ENCODE measurements around the gene SNRPB.

The SNRPB gene

GRCh38 chr20:2429051-2429450, 41.5 kb downstream of the SNRPB start:
- H3K27ac ChIP-seq (ENCODE audit: low read depth, low read length, poor library complexity, severe bottlenecking), result no peak overlapping the region
- no peak overlapping the region for H3K4me2 ChIP-seq (ENCODE audit: low read length)
- H3K4me1 ChIP-seq (ENCODE audit: insufficient read depth, low read length, severe bottlenecking), result no peaks in the 10 kb centered on the region
- H3K4me3 ChIP-seq (ENCODE audit: low read depth, low read length, poor library complexity, severe bottlenecking), result no peak overlapping the region
- no peaks in the 10 kb centered on the region for H3K36me3 ChIP-seq (ENCODE audit: insufficient read depth, low read length)
- no peaks in the 10 kb centered on the region for H3K9me2 ChIP-seq (ENCODE audit: low read depth, low read length)
- no peak overlapping the region for H2AFZ ChIP-seq (ENCODE audit: low read length)
- H3K9me3 ChIP-seq (ENCODE audit: low read length), result no peaks in the 10 kb centered on the region
- H4K20me1 ChIP-seq (ENCODE audit: insufficient read depth, low read length), result no peaks in the 10 kb centered on the region
- no peaks in the 10 kb centered on the region for H3F3A ChIP-seq (ENCODE audit: insufficient read depth, low read length)
- no peaks in the 10 kb centered on the region for H3K79me2 ChIP-seq (ENCODE audit: insufficient read depth, low read length)
- TF ChIP-seq EZH2 (IDR thresholded peaks at IDR 0.05; ENCODE audit: borderline replicate concordance, low read length), result no peak
- TF ChIP-seq CTCF (IDR thresholded peaks at IDR 0.05; ENCODE audit: low read length), result no peak
- H3K9ac ChIP-seq (ENCODE audit: low read length), result no peak overlapping the region
- H3K27me3 ChIP-seq (ENCODE audit: insufficient read depth, low read length), result no peaks in the 10 kb centered on the region

- no peak overlapping the region for H2AFZ ChIP-seq (ENCODE audit: low read length)
- no peak for TF ChIP-seq CTCF (IDR thresholded peaks at IDR 0.05; ENCODE audit: low read length)
- H3K9me3 ChIP-seq (ENCODE audit: low read length), result no peaks in the 10 kb centered on the region
- H4K20me1 ChIP-seq (ENCODE audit: insufficient read depth, low read length), result no peaks in the 10 kb centered on the region
- H3K9ac ChIP-seq (ENCODE audit: low read length), result no peak overlapping the region
- no peak overlapping the region for H3K27ac ChIP-seq (ENCODE audit: low read depth, low read length, poor library complexity, severe bottlenecking)
- no peaks in the 10 kb centered on the region for H3K36me3 ChIP-seq (ENCODE audit: insufficient read depth, low read length)
- H3K4me1 ChIP-seq (ENCODE audit: insufficient read depth, low read length, severe bottlenecking), result no peaks in the 10 kb centered on the region
- no peak overlapping the region for H3K4me3 ChIP-seq (ENCODE audit: low read depth, low read length, poor library complexity, severe bottlenecking)
- H3K4me2 ChIP-seq (ENCODE audit: low read length), result no peak overlapping the region
- H3K79me2 ChIP-seq (ENCODE audit: insufficient read depth, low read length), result no peaks in the 10 kb centered on the region
- H3F3A ChIP-seq (ENCODE audit: insufficient read depth, low read length), result no peaks in the 10 kb centered on the region
- H3K27me3 ChIP-seq (ENCODE audit: insufficient read depth, low read length), result no peaks in the 10 kb centered on the region
- no peaks in the 10 kb centered on the region for H3K9me2 ChIP-seq (ENCODE audit: low read depth, low read length)
Observed at GRCh38 chr20:2421247-2421646, 49.3 kb downstream of the SNRPB start.

GRCh38 chr20:2420510-2420909, 50.1 kb downstream of the SNRPB start:
- Histone ChIP-seq H3K4me3 (ENCODE audit: low read depth, low read length, poor library complexity, severe bottlenecking) (no peak overlapping the region), H3K36me3 (ENCODE audit: insufficient read depth, low read length) (no peaks in the 10 kb centered on the region), H3K27ac (ENCODE audit: low read depth, low read length, poor library complexity, severe bottlenecking) (no peak overlapping the region), H3K9me3 (ENCODE audit: low read length) (no peaks in the 10 kb centered on the region), H3K9ac (ENCODE audit: low read length) (no peak overlapping the region), H3K27me3 (ENCODE audit: insufficient read depth, low read length) (no peaks in the 10 kb centered on the region), H3K9me2 (ENCODE audit: low read depth, low read length) (no peaks in the 10 kb centered on the region), H2AFZ (ENCODE audit: low read length) (no peak overlapping the region), H3F3A (ENCODE audit: insufficient read depth, low read length) (no peaks in the 10 kb centered on the region), H3K79me2 (ENCODE audit: insufficient read depth, low read length) (no peaks in the 10 kb centered on the region), H3K4me1 (ENCODE audit: insufficient read depth, low read length, severe bottlenecking) (no peaks in the 10 kb centered on the region), H3K4me2 (ENCODE audit: low read length) (no peak overlapping the region), H4K20me1 (ENCODE audit: insufficient read depth, low read length) (no peaks in the 10 kb centered on the region)
- TF ChIP-seq EZH2 (IDR thresholded peaks at IDR 0.05; ENCODE audit: borderline replicate concordance, low read length) (no peak), CTCF (IDR thresholded peaks at IDR 0.05; ENCODE audit: low read length) (no peak)

Measured in OCI-LY1 (cell line).